AG08396 (cell line): ENCODE data around the gene CERS1.

Experiments used
- DNase-seq: peaks from one replicate; pipeline ENCODE4 v3.0.0; 2012; ENCODE audit warnings: low spot score, mixed read lengths

The CERS1 gene

GRCh38 chr19:18898607-18899408 lies 2.9 kb upstream of the CERS1 start:
- DNase-seq: no peak

DNA sequence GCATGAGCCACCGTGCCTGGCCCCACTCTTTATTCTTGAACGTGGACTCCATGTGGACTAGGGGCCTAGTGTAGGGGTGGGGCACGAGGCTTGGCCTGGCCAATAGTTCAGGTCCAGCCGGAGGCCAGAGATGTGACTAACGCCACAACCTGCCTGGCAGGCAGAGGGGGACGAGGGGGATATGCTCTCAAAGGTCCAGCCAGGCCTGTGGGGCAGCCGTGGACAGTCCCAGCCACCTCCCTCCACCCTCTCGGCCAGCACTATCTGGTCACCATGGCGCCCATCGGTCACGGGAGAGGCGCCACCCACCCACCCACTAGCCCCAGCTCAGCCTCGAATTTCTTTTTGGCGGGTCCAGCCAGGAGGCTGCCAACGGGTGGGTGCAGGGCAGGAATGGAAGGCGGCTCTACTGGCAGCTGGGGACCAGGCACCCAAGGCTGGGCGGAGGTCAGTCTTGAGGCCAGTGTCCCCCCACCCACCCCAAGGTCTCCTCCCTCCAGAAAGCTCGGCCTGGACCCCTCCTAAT lies 2.2 kb upstream of the CERS1 start:
- DNase-seq: no peak

- DNase-seq: no peak
Observed at GRCh38 chr19:18897094-18898029, 1.4 kb upstream of the CERS1 start.

GRCh38 chr19:18896421-18896841 lies 473 bp upstream of the CERS1 start:
- peak; percentile 49 for DNase-seq

DNA sequence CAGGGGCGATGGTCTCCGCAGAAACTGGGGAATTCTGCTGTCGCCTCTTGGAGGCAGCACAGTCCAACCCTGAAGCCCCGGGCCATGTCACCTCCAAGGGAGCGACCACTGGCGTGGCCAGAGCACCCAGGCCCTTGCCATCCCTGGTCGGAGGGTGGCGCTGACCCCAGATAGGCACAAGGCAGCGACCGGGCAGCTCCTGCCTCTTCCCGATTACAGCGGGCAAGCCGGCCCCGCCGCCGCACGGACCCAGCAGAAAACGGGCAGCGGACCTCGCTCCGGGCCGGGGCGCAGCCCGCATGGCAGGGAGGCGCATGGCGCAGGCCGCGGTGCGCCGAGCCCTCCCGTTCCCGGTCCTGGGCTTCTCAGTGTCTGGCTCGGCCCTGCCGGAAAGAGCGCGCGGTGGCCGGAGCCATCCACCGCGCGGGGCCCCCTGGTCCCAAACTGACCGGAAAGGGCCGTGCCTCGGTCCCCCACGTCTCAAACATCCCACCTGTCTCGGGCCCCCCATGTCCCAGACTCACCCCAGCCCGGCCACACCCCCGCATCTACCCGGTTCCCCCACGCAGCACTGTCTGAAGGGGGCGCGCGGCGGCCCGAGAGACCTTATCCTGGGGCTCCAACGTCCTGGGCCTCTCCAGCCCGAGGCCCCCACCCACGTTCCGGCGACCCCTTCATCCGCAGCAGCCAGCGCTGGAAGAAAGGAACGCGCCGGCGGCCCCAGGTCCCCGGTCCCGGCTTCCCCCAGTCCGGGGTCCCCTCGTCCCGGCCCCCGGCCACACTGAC lies 727 bp downstream of the CERS1 start:
- peak; percentile 79 for DNase-seq

DNA sequence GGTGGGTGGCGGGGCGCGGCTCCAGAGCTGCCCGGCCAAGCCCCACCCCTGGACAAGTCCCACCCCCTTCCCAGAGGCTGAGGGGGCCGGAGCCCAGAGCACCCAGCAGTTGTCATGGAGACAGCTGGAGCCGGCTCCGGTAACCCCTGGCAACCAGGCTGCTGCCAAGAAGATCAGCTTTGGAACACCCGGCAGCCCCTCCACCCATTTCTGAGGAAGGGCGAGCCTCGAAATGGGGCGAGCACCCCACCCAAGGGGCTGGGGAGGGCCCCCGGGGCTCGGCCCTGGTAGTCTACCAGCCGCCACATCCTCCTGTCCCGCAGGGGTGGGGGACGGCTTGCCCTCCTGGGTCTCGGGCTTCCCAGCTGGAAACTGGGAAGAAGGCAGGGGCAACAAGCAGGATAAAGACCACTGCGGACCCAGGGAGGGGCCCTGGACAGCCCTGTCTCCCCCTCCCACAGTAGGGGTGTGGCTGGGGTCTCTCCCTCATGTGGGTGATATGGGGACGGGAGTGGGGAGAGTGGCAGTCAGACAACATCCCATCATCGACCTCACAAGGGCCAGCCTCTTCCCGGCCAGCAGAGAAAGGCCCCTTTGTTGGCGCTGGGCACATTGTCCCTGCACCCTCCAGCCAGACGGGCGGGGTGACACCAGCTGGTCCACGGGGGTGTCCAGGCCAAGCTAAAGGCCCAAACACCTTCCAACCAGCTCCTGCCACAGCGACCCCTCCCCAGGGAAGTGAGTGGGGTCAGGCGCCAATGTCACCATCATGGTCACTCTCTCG lies 1.5 kb downstream of the CERS1 start:
- DNase-seq: peak; percentile 83

DNA sequence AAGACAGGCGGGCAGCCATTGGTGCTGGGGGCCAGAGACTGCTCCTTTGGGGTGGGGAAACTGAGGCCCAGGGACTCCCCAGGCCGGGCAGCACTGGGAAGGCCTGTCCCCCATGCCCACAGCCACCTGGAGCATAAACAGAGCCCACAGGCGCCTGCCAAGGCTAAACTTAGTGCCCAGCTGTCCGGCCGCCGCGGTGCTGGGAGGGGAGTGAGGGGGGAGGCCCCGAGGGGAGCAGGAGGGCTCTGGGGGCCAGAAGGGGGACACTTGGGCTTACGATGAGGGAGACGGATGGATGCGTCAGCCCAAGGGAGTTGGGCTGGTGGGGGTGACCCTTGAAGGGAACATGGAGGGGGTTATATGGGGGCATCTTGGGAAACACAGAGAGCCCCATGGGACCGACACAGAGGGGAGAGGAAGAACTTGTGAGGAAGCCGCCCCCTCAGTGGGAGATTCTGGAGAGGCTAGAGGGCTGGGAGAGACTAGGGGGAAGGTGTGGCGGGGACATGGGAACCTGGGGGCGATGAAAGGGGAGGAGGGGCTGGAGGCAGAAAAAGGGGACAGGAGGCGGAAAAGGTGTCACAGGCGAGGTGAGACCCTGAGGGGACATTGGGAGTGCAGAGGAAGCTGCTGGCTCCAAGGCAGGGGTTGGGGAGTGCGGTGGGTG lies 2.2 kb downstream of the CERS1 start:
- DNase-seq: no peak

DNA sequence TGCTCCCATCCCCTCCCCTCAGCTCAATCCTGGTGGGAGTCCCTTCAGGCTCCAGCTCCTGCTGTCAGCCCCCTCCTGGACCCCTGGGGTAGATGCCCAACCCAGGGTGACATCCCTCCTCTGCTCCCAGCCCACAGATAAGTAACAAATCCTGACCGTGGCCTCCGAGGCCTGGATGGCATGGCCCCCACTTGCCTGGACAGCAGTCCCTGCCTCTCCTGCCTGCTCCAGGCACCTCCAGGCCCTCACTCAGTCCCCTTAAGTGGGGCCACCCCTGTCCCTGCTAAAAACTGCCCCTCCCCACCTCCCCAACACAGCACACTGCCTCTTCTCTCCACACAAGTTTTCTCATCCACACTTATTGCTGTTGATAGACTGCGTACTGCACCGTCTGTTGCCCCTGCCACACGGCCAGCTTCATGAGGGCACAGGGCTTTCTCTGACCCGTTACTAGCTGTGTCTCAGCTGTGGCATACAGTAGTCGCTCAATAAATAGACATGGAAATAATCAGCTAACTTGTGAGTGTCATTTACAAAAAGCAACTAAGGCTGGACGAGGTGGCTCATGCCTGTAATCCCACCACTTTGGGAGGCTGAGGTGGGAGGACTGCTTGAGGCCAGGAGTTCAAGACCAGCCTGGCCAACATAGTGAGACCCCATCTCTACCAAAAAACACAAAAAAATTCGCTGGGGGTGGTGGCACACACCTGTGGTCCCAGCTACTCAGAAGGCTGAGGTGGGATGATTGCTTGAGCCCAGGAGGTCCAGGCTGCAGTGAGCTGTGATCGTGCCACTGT lies 5.8 kb downstream of the CERS1 start:
- no peak for DNase-seq

- DNase-seq: no peak
Observed at GRCh38 chr19:18886972-18887371, 9.0 kb downstream of the CERS1 start.

DNA sequence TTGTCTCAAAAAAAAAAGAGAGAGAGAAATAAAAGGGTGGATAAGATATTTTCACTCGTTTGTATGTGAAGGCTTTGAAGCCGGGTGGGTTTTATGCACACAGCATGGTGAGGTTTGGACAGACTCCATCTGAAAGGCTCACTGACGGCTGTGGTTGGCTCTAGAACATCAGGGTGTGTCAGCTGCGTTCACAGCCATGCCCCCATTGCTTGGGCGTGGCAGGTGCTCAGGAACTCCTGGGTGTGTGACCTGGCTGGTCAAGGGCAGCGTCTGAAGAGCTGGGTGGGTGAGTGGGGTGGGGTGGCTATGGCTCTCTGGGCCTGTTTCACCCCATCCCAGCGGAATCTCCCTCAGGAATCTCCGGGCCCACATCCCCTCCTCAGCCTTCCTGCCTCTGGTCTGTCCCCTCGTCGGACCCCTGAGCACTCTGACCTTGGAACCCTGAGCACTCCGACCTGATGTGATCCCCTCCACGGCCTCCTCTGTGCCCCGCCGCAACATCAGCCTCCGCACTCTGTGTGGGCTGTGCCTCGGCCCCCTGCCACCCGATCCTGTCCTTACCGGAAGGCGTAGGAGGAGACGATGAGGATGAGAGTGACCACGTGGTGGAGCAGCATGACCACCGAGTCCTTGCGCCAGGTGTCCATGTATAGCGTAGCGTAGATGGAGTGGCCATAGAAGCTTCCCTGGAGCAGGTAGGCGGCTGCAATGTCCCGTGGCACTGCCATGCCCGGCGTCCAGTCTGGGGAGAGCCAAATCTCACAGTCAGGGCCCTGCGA lies 12.2 kb downstream of the CERS1 start:
- no peak for DNase-seq

DNA sequence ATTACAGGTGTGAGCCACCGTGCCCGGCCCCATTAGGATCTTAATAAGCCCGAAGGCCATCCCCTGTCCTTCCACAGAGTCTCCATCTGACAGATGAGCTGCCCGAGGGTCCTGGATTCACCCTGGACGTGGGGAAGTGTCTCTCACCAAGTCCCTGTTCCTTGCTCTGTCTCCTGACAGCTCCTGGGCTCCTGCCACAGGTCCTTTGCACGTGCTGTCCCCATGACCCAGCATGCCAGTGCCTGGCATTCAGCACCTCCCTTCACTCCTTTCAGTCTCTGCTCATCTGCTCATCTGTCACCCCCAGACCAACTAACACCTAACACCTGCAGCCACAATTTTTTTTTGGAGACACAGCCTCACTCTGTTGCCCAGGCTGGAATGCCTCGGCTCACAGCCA lies 14.5 kb downstream of the CERS1 start:
- DNase-seq: no peak

DNA sequence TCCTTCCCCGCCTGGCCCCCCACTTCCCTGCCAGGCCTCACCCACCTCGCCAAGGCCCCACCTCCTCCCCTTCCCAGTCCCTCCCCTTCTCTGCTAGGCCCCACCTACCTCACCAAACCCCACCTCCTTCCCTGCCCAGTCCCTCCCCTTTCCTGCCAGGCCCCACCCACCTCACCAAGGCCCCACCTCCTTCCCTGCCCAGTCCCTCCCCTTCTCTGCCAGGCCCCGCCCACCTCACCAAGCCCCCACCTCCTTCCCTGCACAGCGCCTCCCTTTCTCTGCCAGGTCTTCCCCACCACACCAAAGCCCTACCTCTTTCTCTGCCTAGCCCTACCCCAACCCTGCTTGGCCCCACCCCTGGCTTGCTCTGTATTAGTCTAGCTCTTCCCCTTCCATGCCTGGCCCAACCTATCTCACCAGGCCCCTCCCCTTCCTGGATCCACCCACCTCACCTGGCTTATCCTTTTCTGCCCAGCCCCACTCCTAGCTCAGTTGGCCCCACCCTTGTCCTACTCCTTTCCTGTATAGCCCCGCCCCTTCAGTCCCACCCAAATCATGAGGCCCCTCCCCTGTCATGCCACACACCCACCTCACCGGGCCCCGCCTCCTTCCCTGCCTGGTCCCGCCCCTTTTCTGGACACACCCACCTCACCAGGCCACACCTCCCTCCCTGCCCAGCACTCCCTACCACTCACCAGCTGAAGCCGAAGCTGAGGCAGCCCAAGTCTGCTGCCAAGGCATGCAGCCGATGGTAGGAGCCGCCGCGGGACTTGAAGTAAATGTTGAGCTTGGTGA lies 16.2 kb downstream of the CERS1 start:
- DNase-seq: no peak

DNA sequence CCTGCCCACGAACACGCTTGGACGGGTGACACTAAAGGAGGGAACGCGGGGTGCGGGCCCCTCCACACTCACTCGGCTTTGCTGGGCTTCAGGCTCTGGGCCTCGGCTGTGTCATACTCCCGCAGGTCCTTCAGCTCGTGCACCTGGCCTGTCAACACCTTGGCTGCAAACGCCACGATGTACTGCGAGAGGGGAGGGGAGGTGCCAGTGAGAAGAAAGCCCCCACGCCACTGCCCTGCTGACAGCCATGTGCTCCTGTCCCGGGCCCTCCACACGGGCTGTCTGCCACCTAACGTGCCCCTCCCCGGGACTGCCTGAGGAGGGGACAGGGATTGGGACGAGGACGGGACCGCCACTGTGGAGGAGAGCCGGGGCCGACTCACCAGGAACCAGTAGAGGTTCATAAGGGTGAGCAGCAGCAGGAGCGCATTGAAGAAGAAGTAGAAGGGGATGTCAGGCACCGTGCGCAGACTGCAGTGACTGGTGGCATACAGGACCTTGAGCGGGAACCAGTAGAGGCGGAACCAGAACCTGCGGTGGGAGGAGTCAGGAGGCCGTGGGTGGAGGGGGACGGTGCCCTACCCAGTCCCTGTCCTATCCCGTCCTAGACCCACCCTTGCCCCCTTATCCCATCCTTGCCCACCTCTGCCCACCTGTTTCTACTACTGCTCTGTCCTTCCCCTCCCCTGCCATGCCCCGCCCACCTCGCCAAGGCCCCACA lies 16.9 kb downstream of the CERS1 start:
- no peak for DNase-seq

GRCh38 chr19:18878058-18878797 lies 17.7 kb downstream of the CERS1 start:
- DNase-seq: no peak

DNA sequence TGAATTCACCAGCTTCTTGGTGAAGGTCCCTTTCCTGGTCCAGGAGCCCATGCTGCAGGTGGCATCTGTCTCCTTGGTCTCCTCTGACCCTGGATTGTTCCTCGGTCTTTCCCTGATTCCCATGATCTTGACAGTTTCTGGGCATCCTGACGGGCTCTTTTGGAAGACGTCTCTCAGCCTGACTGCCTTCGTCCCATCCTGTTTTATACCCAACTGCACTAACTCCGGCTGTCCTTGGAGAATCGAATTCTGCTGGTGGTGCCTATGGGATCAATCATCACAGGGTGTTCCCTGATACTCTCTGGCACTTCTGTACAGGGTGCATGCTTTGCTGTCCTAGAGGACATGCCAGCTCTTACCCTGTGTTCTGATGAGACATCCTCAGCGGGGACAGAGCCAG lies 19.1 kb downstream of the CERS1 start:
- DNase-seq: no peak

DNA sequence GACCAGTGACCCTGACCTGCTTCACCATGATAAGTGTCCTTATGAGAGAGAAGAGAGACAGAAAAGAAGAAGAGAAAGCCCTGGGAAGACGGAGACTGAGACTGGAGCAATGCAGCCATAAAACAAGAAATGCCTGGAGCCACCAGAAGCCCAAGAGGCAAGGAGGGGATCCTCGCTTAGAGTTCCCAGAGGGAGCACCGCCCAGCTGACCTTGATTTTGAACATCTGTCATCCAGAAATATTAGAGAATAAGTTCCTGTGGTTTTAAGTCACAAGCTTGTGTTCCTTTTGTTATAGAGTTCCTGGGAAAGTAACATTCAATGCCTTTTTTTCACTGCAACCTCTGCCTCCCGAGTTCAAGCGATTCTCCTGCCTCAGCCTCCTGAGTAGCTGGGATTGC lies 20.2 kb downstream of the CERS1 start:
- no peak for DNase-seq

DNA sequence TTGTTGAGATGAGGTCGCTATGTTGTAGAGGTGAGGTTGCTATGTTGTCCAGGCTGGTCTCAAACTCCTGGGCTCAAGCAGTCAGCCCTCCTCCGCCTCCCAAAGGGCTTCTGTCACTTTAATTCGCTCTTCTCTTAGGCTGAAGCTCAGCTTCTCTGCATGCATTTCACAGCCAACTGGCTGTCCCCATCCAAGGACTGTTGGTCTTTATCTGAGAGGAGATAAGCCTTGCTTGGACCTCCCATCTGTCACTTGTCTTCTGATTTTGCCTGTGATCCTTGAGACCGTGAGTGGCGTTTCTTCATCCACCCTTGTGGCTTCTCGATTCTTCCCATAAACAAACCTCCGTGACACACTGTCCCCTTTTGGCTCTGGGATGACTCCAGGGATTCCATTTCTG lies 24.4 kb downstream of the CERS1 start:
- DNase-seq: no peak
